Glomerular endothelial cell (primary cell): ENCODE measurements around the gene EMILIN2. TPM values are rescaled to one million over a fixed set of nuclear protein-coding genes. Genes with fewer than 3 reads are reported as not detected.
"Not testable (repeated sequence)": the region's sequence is repeated elsewhere in the genome, so short reads cannot be mapped to it uniquely, and the experiment has no call there.

Experiments used
- DNase-seq: peaks from one replicate; pipeline ENCODE4 v3.0.0-alpha.2; 2011; ENCODE audit warnings: low read depth, low spot score; ENCODE audit errors: extremely low read depth
- total RNA-seq: library from RNA; depleted of rRNA; stranded (reverse); fragments of >200 nt; gene quantifications from 2 replicates; pipeline ENCODE4 v1.2.3, GENCODE V29; 2015

Gene EMILIN2
- 9.9 and 11.3 TPM in 2 replicates for total RNA-seq

- DNase-seq: no peak
Observed at GRCh38 chr18:2846636-2847316, at the start of gene EMILIN2. Gene EMILIN2 (plus strand): TSS chr18:2847006. CDS start chr18:2847189, 183 bp downstream.

- no peak for DNase-seq
Observed at GRCh38 chr18:2797951-2798350, 48.9 kb upstream of the EMILIN2 start.

GRCh38 chr18:2799369-2799768 is 47.4 kb upstream of the EMILIN2 start:
- DNase-seq: no peak

GRCh38 chr18:2805970-2806943 is 40.5 kb upstream of the EMILIN2 start:
- DNase-seq: no peak

GRCh38 chr18:2808640-2809039 is 38.2 kb upstream of the EMILIN2 start:
- DNase-seq: not testable (repeated sequence)

GRCh38 chr18:2809666-2810183 is 37.1 kb upstream of the EMILIN2 start:
- DNase-seq: not testable (repeated sequence)

- DNase-seq: no peak
Observed at GRCh38 chr18:2811416-2811815, 35.4 kb upstream of the EMILIN2 start.

GRCh38 chr18:2814928-2815327 is 31.9 kb upstream of the EMILIN2 start:
- DNase-seq: no peak

- DNase-seq: no peak
Observed at GRCh38 chr18:2818281-2818680, 28.5 kb upstream of the EMILIN2 start.

GRCh38 chr18:2821695-2822094 is 25.1 kb upstream of the EMILIN2 start:
- no peak for DNase-seq

- DNase-seq: no peak
Observed at GRCh38 chr18:2822213-2822921, 24.4 kb upstream of the EMILIN2 start.

GRCh38 chr18:2823202-2823601 is 23.6 kb upstream of the EMILIN2 start:
- no peak for DNase-seq

- DNase-seq: no peak
Observed at GRCh38 chr18:2823966-2824365, 22.8 kb upstream of the EMILIN2 start.

- no peak for DNase-seq
Observed at GRCh38 chr18:2824865-2825264, 21.9 kb upstream of the EMILIN2 start.

- no peak for DNase-seq
Observed at GRCh38 chr18:2825613-2826175, 21.1 kb upstream of the EMILIN2 start.

- DNase-seq: no peak
Observed at GRCh38 chr18:2826581-2826980, 20.2 kb upstream of the EMILIN2 start.

- no peak for DNase-seq
Observed at GRCh38 chr18:2827061-2827460, 19.7 kb upstream of the EMILIN2 start.

GRCh38 chr18:2836118-2836517 is 10.7 kb upstream of the EMILIN2 start:
- not testable (repeated sequence) for DNase-seq

- not testable (repeated sequence) for DNase-seq
Observed at GRCh38 chr18:2837290-2837689, 9.5 kb upstream of the EMILIN2 start.

GRCh38 chr18:2839202-2839601 is 7.6 kb upstream of the EMILIN2 start:
- DNase-seq: no peak

GRCh38 chr18:2840521-2840920 is 6.3 kb upstream of the EMILIN2 start:
- DNase-seq: no peak
